ENCODE results near the gene PMS1.

DNA sequence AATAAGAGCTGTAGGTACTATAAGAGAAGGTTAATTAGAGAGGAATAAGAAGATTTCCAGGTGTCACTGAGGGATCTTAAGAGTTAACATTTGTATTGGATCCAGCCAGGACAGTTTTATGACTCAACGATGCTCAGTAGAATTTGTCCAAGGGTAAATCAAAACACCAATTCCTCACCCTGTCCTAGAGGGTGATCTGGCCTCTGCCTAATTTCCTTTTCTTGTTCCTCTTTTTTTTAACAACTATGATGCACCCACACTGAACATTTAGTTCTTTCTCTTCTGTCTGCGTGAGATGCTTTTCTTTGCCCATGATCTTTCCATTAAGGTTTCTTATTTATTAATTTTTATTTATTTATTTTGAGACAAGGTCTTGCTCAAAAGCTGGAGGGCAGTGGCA is 92.0 kb downstream of the PMS1 start:
- TF ChIP-seq, protein P1, sequence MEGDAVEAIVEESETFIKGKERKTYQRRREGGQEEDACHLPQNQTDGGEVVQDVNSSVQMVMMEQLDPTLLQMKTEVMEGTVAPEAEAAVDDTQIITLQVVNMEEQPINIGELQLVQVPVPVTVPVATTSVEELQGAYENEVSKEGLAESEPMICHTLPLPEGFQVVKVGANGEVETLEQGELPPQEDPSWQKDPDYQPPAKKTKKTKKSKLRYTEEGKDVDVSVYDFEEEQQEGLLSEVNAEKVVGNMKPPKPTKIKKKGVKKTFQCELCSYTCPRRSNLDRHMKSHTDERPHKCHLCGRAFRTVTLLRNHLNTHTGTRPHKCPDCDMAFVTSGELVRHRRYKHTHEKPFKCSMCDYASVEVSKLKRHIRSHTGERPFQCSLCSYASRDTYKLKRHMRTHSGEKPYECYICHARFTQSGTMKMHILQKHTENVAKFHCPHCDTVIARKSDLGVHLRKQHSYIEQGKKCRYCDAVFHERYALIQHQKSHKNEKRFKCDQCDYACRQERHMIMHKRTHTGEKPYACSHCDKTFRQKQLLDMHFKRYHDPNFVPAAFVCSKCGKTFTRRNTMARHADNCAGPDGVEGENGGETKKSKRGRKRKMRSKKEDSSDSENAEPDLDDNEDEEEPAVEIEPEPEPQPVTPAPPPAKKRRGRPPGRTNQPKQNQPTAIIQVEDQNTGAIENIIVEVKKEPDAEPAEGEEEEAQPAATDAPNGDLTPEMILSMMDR (IDR thresholded peaks at IDR 0.05 in 8 of 11, conservative IDR thresholded peaks at IDR 0.05 in 3 of 11), result no peak
- TF ChIP-seq POLR2A (IDR thresholded peaks at IDR 0.05), result no peak
